A549 (cell line): ENCODE results near the gene RPTOR.

ENCODE experiments used
- CHD4 ChIP-seq: fragments of 200-600 bp; sonication (generic); IDR thresholded peaks from 2 replicates; pipeline ENCODE4 v1.6.1; 2016; ENCODE audit warnings: antibody characterized with exemption, mild to moderate bottlenecking, borderline replicate concordance
- FOSL2 ChIP-seq, 2 experiments: fragments of 450-650 bp in 1 of 2; fragments of >200 bp in 1 of 2; sonication (Bioruptor Twin) in 1 of 2; formaldehyde crosslinking; IDR thresholded peaks; 2 replicates each; pipeline versions ENCODE4 v1.5.0 to v1.6.1; 2016 to 2020; ENCODE audit warnings: mild to moderate bottlenecking in 1 of 2, moderate library complexity in 1 of 2
- RAD21 ChIP-seq, 2 experiments: fragments of >200 bp in 1 of 2; sonication (Bioruptor Twin) in 1 of 2; formaldehyde crosslinking in 1 of 2; IDR thresholded peaks in 1 of 2; conservative IDR thresholded peaks in 1 of 2; 2 replicates in 1 of 2; 3 replicates in 1 of 2; pipeline ENCODE4 v1.6.1; 2012 to 2018; ENCODE audit warnings: inconsistent platforms in 1 of 2
- SREBF2 ChIP-seq: fragments of 450-650 bp; IDR thresholded peaks from 2 replicates; pipeline ENCODE4 v1.6.1; 2014; ENCODE audit warnings: mild to moderate bottlenecking, moderate library complexity

- TF ChIP-seq FOSL2 (IDR thresholded peaks at IDR 0.05) (no peak), FOSL2 (CRISPR knock-in tag; IDR thresholded peaks at IDR 0.05) (no peak), RAD21 (conservative IDR thresholded peaks at IDR 0.05 in 1 of 2, IDR thresholded peaks at IDR 0.05 in 1 of 2) (no peak), CHD4 (no peak), SREBF2 (no peak)
Observed at GRCh38 chr17:80729761-80730160, 185.1 kb downstream of the RPTOR start.
